Left ventricle myocardium inferior (tissue), 1 donor: ENCODE measurements around the gene ARFRP1. TPM values are rescaled to one million over a fixed set of nuclear protein-coding genes. Genes with fewer than 3 reads are reported as not detected.

Source experiments
- DNase-seq: peaks from one replicate; pipeline ENCODE4 v3.0.0-alpha.2; 2020
- H3K27ac ChIP-seq: fragments of 200-600 bp; replicated peaks from 2 replicates; pipeline ENCODE4 v1.8.0; 2021
- H3K27me3 ChIP-seq: fragments of 200-600 bp; 2 replicates; pipeline ENCODE4 v1.8.0; 2021; ENCODE audit warnings: low read depth
- H3K36me3 ChIP-seq: fragments of 200-600 bp; 2 replicates; pipeline ENCODE4 v1.8.0; 2021
- H3K4me1 ChIP-seq: fragments of 200-600 bp; 2 replicates; pipeline ENCODE4 v1.8.0; 2021
- H3K4me3 ChIP-seq: fragments of 200-600 bp; 2 replicates; pipeline ENCODE4 v1.8.0; 2021; ENCODE audit warnings: mild to moderate bottlenecking, moderate library complexity
- H3K9me3 ChIP-seq: fragments of 200-600 bp; replicated peaks from 2 replicates; pipeline ENCODE4 v1.8.0; 2021
- CTCF ChIP-seq: fragments of 200-600 bp; IDR thresholded peaks from 2 replicates; pipeline ENCODE4 v1.8.0; 2021; ENCODE audit warnings: antibody characterized with exemption, mild to moderate bottlenecking, borderline replicate concordance
- intact Hi-C: fragments of 100-400 bp; cut with micrococcal nuclease; formaldehyde crosslinking; loops from one replicate; pipeline ENCODE4 v1.11.0; 2022
- total RNA-seq: library from RNA; stranded (reverse); fragmentation: NEBNext Ultra II Directional; extraction: Animal tissue kit (Norgen Biotek cat#: 25700); gene quantifications from one replicate; pipeline ENCODE4 v1.2.1, GENCODE V29; 2021
- donor health status: DM: no; HTN: yes; CAD: no; lungs with severe emphysema.

The ARFRP1 gene
- total RNA-seq, 1 donor from 2014 or later: 37.1 TPM

DNA sequence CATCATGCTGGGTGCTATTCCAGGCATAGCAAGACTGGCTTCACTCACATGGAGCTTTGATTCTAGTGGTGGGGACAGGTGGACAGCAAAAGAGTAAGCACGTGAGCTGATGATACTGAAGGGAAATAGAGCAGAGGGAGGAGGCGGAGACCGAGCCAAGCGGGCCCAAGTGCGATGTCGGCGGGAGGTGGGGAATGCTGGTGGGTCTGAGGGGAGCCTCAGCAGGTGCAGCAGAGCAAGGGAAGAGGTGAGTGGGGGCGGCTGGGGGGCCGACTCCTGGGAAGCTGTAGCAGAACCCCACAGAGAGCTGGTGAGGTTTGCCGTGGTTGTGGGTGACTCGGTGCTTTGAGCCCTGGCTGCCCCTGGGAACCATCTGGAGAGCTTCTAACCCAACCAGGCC is 39.4 kb downstream of the ARFRP1 start:
- Histone ChIP-seq H3K27me3 (no peaks in the 10 kb centered on the region), H3K4me3 (no peak overlapping the region), H3K36me3 (peaks cover 52% of the 10 kb centered on the region), H3K9me3 (no peaks in the 10 kb centered on the region), H3K4me1 (no peaks in the 10 kb centered on the region), H3K27ac (no peak overlapping the region)
- DNase-seq: no peak
- intact Hi-C loops: no loop called here
- TF ChIP-seq CTCF: no peak

GRCh38 chr20:63667858-63668257 is 39.9 kb downstream of the ARFRP1 start:
- H3K27ac ChIP-seq: no peak overlapping the region
- H3K36me3 ChIP-seq: peaks cover 57% of the 10 kb centered on the region

DNA sequence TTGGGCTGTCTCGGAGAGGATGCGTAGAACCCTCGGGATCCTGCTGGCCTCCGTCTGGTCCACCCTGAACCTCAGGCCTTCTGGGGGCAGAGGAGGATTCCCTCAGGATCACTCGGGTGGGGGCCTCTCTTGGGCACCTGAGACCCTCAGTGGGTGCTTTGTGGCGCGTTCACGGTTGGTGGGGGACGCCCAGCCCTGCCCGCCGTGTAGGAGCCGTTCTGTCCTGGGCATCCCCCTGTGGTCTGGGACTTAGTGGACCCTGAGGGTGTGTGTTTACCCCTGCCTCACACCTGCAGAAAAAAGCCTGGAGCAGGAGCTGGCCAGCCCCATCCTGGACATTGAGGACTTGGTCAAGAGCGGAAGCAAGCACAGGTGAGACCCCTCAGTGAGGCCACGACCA is 42.1 kb downstream of the ARFRP1 start:
- no peak for TF ChIP-seq CTCF
- H3K36me3 ChIP-seq: peaks cover 72% of the 10 kb centered on the region
- intact Hi-C loops: no loop called here

More at GRCh38 chr20:63667858-63668257, 39.9 kb downstream of the ARFRP1 start:
- TF ChIP-seq CTCF: no peak
- no peaks in the 10 kb centered on the region for H3K9me3 ChIP-seq
- DNase-seq: no peak
- intact Hi-C loops: no loop called here
- H3K4me3 ChIP-seq: no peak overlapping the region
- H3K27me3 ChIP-seq: no peaks in the 10 kb centered on the region
- no peaks in the 10 kb centered on the region for H3K4me1 ChIP-seq

GRCh38 chr20:63664861-63665594 is 42.7 kb downstream of the ARFRP1 start:
- Histone ChIP-seq H3K4me3 (no peak overlapping the region), H3K9me3 (no peaks in the 10 kb centered on the region), H3K27ac (no peak overlapping the region), H3K27me3 (no peaks in the 10 kb centered on the region), H3K36me3 (peaks cover 72% of the 10 kb centered on the region), H3K4me1 (no peaks in the 10 kb centered on the region)
- intact Hi-C loops: no loop called here
- TF ChIP-seq CTCF: no peak
- no peak for DNase-seq

More for the DNA sequence above, 42.1 kb downstream of the ARFRP1 start:
- Histone ChIP-seq H3K9me3 (no peaks in the 10 kb centered on the region), H3K27ac (no peak overlapping the region), H3K4me3 (no peak overlapping the region), H3K4me1 (no peaks in the 10 kb centered on the region), H3K27me3 (no peaks in the 10 kb centered on the region)
- no peak for DNase-seq

DNA sequence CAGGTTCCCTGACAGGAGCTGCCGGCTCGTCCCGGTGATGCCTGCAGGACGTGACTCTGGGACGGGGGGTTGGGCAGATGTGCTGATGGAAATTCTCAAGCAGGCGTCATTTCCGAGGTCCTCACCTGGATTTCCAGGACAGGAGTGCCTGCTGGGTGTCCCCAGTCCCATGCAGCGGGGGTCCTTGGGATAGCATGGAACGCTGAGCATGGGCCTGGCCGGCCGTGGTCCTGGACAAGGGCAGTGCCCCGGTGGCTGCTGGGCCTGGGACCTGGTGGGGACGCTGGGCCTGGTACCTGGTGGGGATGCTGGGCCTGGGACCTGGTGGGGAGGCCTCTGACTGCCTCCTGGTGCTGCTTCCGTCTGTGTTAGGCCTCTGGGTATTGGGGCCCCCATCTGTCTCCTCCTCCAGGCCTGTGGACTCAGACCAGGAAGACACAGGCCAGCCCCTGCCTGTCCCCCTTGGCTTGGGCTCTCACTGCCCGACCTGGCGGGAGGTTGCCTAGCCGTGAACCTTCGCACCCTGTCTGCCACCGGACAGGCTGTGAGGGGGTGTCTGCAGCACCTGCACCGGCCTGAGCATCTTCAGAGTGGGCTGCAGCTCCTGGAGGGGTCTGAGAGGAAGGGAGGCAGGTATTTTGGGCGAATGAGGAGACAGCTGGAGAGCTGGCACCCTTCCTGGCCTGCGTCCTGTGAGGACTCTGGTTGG is 43.5 kb downstream of the ARFRP1 start:
- Histone ChIP-seq H3K36me3 (peaks cover 71% of the 10 kb centered on the region), H3K27me3 (no peaks in the 10 kb centered on the region), H3K27ac (no peak overlapping the region), H3K4me3 (no peak overlapping the region), H3K4me1 (peaks cover 5% of the 10 kb centered on the region), H3K9me3 (no peaks in the 10 kb centered on the region)
- intact Hi-C loops: no loop called here
- TF ChIP-seq CTCF: no peak
- DNase-seq: no peak
